Measurements from ENCODE around the gene PSEN1. TPM values are rescaled to one million over a fixed set of nuclear protein-coding genes. Genes with fewer than 3 reads are reported as not detected.

The PSEN1 gene
- total RNA-seq, 1 experiment from 2014 or later, result 49.9 TPM

- H4K20me1 ChIP-seq (ENCODE audit: control insufficient read depth, insufficient read depth, insufficient read length), result no peaks in the 10 kb centered on the region
- H3K27ac Mint-ChIP-seq, result peak overlapping the region in 1 of 3 experiments; percentile 55; a peak in 1 of 7 replicates
- no peak for TF ChIP-seq CTCF (conservative IDR thresholded peaks at IDR 0.05)
- no peak overlapping the region for H2BK15ac ChIP-seq (ENCODE audit: low read depth, low read length)
- H4K91ac ChIP-seq (ENCODE audit: insufficient read length, low read depth, low read length), result no peak overlapping the region
- no peak overlapping the region for H2BK12ac ChIP-seq (ENCODE audit: insufficient read length, low read depth, low read length)
- H3K4ac ChIP-seq (ENCODE audit: low read depth, low read length), result no peak overlapping the region
- no peak overlapping the region for H3K14ac ChIP-seq (ENCODE audit: insufficient read depth, low read length)
- no peak overlapping the region for H2AK5ac ChIP-seq (ENCODE audit: insufficient read length, low read length)
- no peak overlapping the region for H3K4me2 ChIP-seq (ENCODE audit: insufficient read depth, insufficient read length, low read length)
- H3K27ac ChIP-seq (ENCODE audit: insufficient read length, low read depth, low read length), result no peak overlapping the region
- no peak overlapping the region for H4K8ac ChIP-seq (replicated peaks; ENCODE audit: insufficient read length, low read depth, low read length)
- no peak overlapping the region for H3K23ac ChIP-seq (ENCODE audit: insufficient read length, low read depth, low read length)
- 0 out of 4 replicates have a peak, but pooled peaks cover 0 to 4% of the 10 kb centered on the region in 2 experiments for H3K4me1 Mint-ChIP-seq
- no peak overlapping the region for H3K18ac ChIP-seq (ENCODE audit: insufficient read length, low read depth, low read length)
- H3K56ac ChIP-seq (ENCODE audit: insufficient read length, low read depth, low read length), result no peak overlapping the region
- H3K27me3 ChIP-seq (ENCODE audit: insufficient read depth, low read length), result no peaks in the 10 kb centered on the region
- no peak overlapping the region for H2BK5ac ChIP-seq (ENCODE audit: insufficient read length, low read length)
- no peaks in the 10 kb centered on the region for H3K79me1 ChIP-seq (ENCODE audit: insufficient read depth, low read depth, low read length, poor library complexity, severe bottlenecking)
- H3K9me3 ChIP-seq (ENCODE audit: control insufficient read depth, low read depth, low read length), result no peaks in the 10 kb centered on the region
- no peak overlapping the region for H2BK20ac ChIP-seq (ENCODE audit: low read depth, low read length, poor library complexity, severe bottlenecking)
- no peaks in the 10 kb centered on the region for H3K23me2 ChIP-seq (ENCODE audit: insufficient read length, low read depth, low read length, poor library complexity, severe bottlenecking)
- H3T11ph ChIP-seq (ENCODE audit: low read length), result no peak overlapping the region
- peaks cover 0 to 2% (median 0%) of the 10 kb centered on the region in 3 experiments; a peak in 1 of 7 replicates for H3K36me3 Mint-ChIP-seq (ENCODE audit: insufficient read depth in 1 of 3, low read depth in 3 of 3)
- no peak overlapping the region for H2AFZ ChIP-seq (ENCODE audit: low read length)
- WGBS (ENCODE audit: extremely low coverage, insufficient read length, low lambda C conversion rate), result no CpG with 5 or more reads among the region's 28 CpGs
- H3K27me3 Mint-ChIP-seq (ENCODE audit: low read depth), result no peaks in the 10 kb centered on the region
- H3K9me3 Mint-ChIP-seq, result no peaks in the 10 kb centered on the region
- H2BK120ac ChIP-seq (ENCODE audit: low read depth, low read length, poor library complexity, severe bottlenecking), result no peak overlapping the region
- H4K5ac ChIP-seq (ENCODE audit: insufficient read length, low read depth, low read length), result no peak overlapping the region
- no peaks in the 10 kb centered on the region for H3K79me2 ChIP-seq (ENCODE audit: insufficient read depth, low read length)
- no peak overlapping the region for H3K9ac ChIP-seq (ENCODE audit: extremely low read depth, insufficient read length, low read length)
- no peaks in the 10 kb centered on the region for H3K4me1 ChIP-seq (ENCODE audit: insufficient read depth, low read length)
- no peak overlapping the region for H3K4me3 Mint-ChIP-seq
- no peak for DNase-seq
Observed at GRCh38 chr14:73254247-73255004, 118.1 kb downstream of the PSEN1 start.
